ENCODE measurements around the gene FXYD6.

- TF ChIP-seq TOE1 (IDR thresholded peaks at IDR 0.05; ENCODE audit: borderline replicate concordance) (no peak), TOE1 (CRISPR knock-in tag; IDR thresholded peaks at IDR 0.05; ENCODE audit: borderline replicate concordance, low read depth) (no peak), NBN (IDR thresholded peaks at IDR 0.05; ENCODE audit: low read depth) (no peak), PKNOX1 (IDR thresholded peaks at IDR 0.05) (no peak), MYNN (IDR thresholded peaks at IDR 0.05) (no peak), MYNN (CRISPR knock-in tag; IDR thresholded peaks at IDR 0.05) (no peak), BRCA1 (IDR thresholded peaks at IDR 0.05) (no peak), BRCA1 (CRISPR knock-in tag; IDR thresholded peaks at IDR 0.05) (no peak), MEF2D (tag; conservative IDR thresholded peaks at IDR 0.05; ENCODE audit: low read depth) (no peak), EP300 (IDR thresholded peaks at IDR 0.05; ENCODE audit: low read length) (no peak), SP1 (CRISPR knock-in tag; IDR thresholded peaks at IDR 0.05) (no peak), JUN (IDR thresholded peaks at IDR 0.05; ENCODE audit: borderline replicate concordance, low read depth, low read length) (no peak), JUN (CRISPR knock-in tag; IDR thresholded peaks at IDR 0.05; ENCODE audit: borderline replicate concordance) (no peak), ATF3 (IDR thresholded peaks at IDR 0.05) (no peak), ATF3 (CRISPR knock-in tag; conservative IDR thresholded peaks at IDR 0.05) (no peak)
Observed at GRCh38 chr11:117871160-117871559, 5.3 kb downstream of the FXYD6 start.

Data from K562 (cell line).